ENCODE results near the gene GCSH. TPM values are rescaled to one million over a fixed set of nuclear protein-coding genes. Genes with fewer than 3 reads are reported as not detected.
"Not testable (repeated sequence)": the region's sequence is repeated elsewhere in the genome, so short reads cannot be mapped to it uniquely, and the experiment has no call there.

Gene GCSH
- total RNA-seq, 2 experiments from 2014 or later, result 31.7 to 33.6 TPM

DNA sequence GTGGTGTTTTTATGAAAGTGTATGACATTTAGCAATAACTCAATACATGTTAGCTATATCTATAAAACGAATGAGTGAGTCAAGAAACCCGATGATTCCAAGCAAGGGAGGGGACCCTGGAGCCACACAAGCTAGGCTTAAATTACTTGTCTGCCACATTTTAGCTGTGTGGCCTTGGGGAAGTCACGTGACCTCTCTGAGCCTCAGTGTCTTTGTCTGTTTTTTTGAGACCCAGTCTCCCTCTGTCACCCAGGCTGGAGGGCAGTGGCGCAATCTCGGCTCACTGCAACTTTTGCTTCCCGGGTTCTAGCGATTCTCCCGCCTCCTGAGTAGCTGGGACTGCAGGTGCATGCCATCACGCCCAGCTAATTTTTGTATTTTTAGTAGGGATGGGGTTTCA, 20.1 kb upstream of the GCSH start:
- Mint-ChIP-seq H3K36me3 (no peaks in the 10 kb centered on the region), H3K4me1 (no peaks in the 10 kb centered on the region), H3K4me3 (no peak overlapping the region), H3K9me3 (no peaks in the 10 kb centered on the region), H3K27ac (no peak overlapping the region), H3K27me3 (peaks cover 10% of the 10 kb centered on the region)
- DNase-seq, result no peak

DNA sequence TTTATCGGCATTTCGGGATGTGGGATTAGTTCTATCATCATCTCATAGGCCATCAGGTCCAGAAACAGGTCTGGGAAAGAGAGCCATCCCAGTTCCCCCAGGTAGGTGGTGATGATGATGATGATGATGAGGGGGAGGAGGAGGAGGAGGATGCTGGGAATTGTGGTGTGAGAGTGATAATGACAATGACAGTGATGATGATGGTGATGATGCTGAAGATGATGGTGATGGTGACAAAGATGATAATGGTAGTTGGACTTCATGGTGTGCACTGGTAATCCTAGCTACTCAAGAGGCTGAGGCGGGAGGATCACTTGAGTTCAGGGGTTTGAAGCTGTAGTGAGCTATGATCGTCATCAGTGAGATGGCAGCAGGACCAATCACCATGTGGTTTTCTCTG, 16.3 kb upstream of the GCSH start:
- H3K4me3 Mint-ChIP-seq, result no peak overlapping the region
- no peak overlapping the region for H3K27ac Mint-ChIP-seq
- DNase-seq, result no peak
- no peaks in the 10 kb centered on the region for H3K36me3 Mint-ChIP-seq
- no peaks in the 10 kb centered on the region for H3K9me3 Mint-ChIP-seq
- H3K27me3 Mint-ChIP-seq, result peaks cover 5% of the 10 kb centered on the region
- no peaks in the 10 kb centered on the region for H3K4me1 Mint-ChIP-seq

DNA sequence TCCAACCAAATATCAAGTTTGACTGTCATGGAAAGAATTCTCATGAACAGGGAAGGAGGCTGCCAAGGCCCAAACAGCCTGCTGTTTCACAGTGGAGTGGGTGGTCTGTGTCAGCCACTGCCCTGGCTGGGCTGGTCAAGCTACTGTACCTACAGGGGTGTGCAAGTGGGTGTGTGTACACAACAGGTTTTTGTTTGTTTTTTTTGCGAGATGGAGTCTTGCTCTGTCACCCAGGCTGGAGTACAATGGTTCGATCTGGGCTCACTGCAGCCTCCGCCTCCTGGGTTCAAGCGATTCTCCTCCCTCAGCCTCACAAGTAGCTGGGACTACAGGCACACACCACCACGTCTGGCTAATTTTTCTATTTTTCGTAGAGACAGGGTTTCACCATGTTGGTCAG, 13.1 kb upstream of the GCSH start:
- DNase-seq, H3K9me3 Mint-ChIP-seq, H3K4me3 Mint-ChIP-seq, H3K36me3 Mint-ChIP-seq, H3K27me3 Mint-ChIP-seq, H3K27ac Mint-ChIP-seq, H3K4me1 Mint-ChIP-seq: not testable (repeated sequence)

DNA sequence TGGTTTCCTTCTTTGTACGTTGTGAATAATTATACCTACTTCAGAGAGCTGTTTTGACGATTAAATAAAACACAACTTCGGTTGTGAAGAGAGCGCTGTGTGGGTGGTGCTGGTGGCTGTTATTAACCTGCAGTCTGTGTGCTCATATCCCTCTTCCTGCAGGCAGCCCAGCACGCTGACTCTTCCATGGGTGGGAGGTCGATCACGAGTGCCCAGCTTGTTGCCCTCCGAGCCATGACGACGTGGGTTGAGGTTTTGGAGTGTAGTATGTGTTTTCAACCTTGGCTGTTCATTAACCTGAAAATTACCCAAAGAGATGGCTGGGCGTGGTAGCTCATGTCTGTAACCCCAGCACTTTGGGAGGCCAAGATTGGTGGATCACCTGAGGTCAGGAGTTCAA, 11.3 kb upstream of the GCSH start:
- Mint-ChIP-seq H3K9me3 (no peaks in the 10 kb centered on the region), H3K4me3 (no peak overlapping the region), H3K4me1 (no peaks in the 10 kb centered on the region), H3K27me3 (peaks cover 5% of the 10 kb centered on the region), H3K27ac (no peak overlapping the region), H3K36me3 (no peaks in the 10 kb centered on the region)
- no peak for DNase-seq

DNA sequence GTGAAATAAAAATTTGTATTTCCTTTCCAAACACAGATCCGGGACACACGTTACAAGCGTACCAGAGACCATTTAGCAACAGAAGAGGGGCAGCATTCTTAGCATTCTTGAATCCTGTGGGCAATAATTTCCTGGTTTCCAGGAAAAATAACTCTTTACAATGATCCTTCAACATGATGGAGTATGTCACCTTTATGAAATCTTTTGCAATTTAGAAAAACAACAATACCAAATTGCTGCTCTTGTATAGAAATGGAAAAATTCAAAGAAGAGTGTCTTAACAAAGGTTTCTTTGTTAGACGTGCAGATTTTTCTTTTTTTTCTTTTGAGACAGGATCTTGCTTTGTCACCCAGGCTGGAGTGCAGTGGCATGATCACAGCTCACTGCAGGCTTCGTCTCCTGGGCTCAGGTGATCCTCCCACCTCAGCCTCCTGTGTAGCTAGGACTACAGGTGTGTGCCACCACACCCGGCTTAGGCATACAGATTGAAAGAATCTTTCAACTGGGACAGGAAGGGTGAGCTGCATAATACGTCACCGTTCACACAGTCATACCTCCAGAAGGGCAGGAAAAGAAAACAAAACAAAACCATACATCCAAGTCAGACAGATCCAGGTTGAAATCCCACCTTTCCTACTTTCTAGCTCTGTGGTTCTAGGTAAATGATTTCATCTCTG, 10.8 kb upstream of the GCSH start:
- Mint-ChIP-seq H3K27ac (no peak overlapping the region), H3K4me1 (no peaks in the 10 kb centered on the region), H3K9me3 (no peaks in the 10 kb centered on the region), H3K4me3 (no peak overlapping the region), H3K27me3 (peaks cover 3% of the 10 kb centered on the region), H3K36me3 (no peaks in the 10 kb centered on the region)
- DNase-seq, result no peak

DNA sequence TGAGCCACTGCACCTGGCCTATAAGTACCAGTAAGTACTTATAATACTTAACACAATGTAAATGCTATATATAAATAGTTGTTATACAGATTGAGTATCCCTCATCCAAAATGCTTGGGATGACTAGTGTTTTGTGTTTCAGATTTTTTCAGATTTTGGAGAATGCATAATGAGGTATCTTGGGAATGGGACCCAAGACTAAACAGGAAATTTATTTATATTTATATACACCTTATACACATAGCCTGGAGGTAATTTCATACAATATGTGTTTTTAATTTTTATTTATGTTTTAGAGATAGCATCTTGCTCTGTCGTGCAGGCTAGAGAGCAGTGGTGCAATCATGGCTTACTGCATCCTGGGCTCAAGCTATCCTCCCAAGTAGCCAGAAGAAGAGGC, 9.8 kb upstream of the GCSH start:
- H3K4me1 Mint-ChIP-seq, result no peaks in the 10 kb centered on the region
- no peak overlapping the region for H3K4me3 Mint-ChIP-seq
- H3K27me3 Mint-ChIP-seq, result no peaks in the 10 kb centered on the region
- no peak overlapping the region for H3K27ac Mint-ChIP-seq
- no peak for DNase-seq
- no peaks in the 10 kb centered on the region for H3K9me3 Mint-ChIP-seq
- H3K36me3 Mint-ChIP-seq, result no peaks in the 10 kb centered on the region

DNA sequence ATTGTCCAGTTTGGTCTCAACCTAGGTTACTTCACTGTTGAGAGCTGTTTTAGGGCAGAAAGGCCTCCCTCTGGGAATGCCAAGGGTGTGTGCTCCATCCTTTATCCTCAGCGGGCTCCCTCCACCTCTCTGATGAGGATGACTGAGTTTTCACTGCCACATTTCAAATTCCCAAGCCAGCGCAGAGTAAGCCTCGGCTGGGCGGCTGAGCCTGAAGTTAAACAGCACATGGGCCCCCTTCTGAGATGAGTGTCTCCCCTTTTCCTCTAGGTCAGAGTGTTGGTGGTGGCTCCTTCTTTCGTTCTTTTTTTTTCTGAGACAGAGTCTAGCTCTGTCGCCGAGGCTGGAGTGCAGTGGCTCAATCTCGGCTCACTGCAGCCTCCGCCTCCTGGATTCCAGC, 5.5 kb upstream of the GCSH start:
- Mint-ChIP-seq H3K9me3 (no peaks in the 10 kb centered on the region), H3K4me1 (no peaks in the 10 kb centered on the region), H3K27me3 (no peaks in the 10 kb centered on the region), H3K36me3 (no peaks in the 10 kb centered on the region), H3K27ac (no peak overlapping the region), H3K4me3 (no peak overlapping the region)
- DNase-seq, result no peak

DNA sequence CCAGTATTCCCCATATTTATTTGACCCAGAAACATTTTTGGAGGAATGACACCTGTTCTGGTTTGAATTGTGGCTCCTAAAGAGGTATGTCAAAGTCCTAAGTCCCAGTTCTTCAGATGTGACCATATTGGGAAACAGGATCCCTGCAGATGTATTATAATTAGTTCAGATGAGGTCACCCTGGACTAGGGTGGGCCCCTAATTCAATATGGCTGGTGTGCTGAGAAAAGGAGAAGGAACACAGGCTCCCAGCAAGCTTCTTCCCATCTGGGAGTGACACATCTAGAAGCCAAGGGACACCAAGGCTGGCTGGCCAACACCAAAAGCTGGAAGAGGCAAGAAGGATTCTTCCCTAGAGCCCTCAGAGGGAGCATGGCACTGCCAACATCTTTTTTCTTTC, 3.8 kb upstream of the GCSH start:
- Mint-ChIP-seq H3K4me1 (peaks cover 3% of the 10 kb centered on the region), H3K36me3 (no peaks in the 10 kb centered on the region), H3K9me3 (no peaks in the 10 kb centered on the region), H3K27ac (no peak overlapping the region), H3K27me3 (no peaks in the 10 kb centered on the region), H3K4me3 (no peak overlapping the region)
- DNase-seq, result no peak

DNA sequence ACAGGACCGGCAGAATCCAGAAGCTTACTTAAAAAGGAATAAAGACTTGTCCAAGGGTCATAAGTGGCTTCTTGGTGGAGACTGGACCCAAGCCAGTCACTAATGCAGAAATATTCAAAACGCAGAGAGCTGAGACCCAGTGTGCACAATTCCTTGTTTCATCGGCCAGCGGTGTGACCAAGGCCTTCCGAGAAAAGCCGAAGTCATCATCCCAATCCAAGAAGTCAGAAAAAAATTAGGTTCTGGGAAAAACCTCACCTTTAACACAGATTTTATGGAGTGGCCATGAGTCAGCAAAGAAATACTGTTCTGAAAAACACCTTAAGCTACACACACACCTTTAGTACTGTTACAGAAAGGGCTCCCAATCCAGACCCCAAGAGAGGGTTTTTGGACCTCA, 1.0 kb upstream of the GCSH start:
- Mint-ChIP-seq H3K4me1 (peaks cover 8% of the 10 kb centered on the region), H3K36me3 (no peaks in the 10 kb centered on the region), H3K27ac (no peak overlapping the region)

DNA sequence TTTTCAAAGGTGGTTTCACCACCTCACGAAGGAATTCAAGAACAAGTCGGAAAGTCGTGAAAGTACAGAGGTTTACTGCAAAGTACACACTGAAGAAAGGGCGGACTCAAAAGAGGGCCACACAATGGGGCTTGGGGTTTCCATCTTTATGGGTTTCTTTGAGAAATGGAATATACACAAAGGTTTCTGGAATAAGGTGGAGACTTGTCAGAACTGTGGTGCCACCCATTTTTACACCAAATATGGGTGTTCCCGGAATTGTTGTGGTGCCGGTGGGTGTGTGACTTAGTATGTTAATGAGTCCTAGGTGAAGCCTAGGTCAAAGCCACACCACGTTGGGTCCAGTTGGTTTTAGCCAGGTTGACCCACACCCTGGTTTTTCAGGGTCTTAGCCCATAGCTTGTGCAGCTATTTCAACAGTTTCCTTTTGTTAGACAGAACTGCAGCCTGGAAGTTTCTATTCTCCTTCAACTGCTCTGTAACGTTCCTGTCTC, 567 bp upstream of the GCSH start:
- no peak for DNase-seq
- H3K9me3 Mint-ChIP-seq, result no peaks in the 10 kb centered on the region
- peaks cover 12% of the 10 kb centered on the region for H3K4me1 Mint-ChIP-seq
- no peaks in the 10 kb centered on the region for H3K36me3 Mint-ChIP-seq
- peak overlapping the region; percentile 75 for H3K27ac Mint-ChIP-seq
- H3K4me3 Mint-ChIP-seq, result peak overlapping the region; percentile 74
- no peaks in the 10 kb centered on the region for H3K27me3 Mint-ChIP-seq

More for the DNA sequence above, 1.0 kb upstream of the GCSH start:
- H3K27me3 Mint-ChIP-seq, result no peaks in the 10 kb centered on the region
- H3K9me3 Mint-ChIP-seq, result no peaks in the 10 kb centered on the region
- no peak overlapping the region for H3K4me3 Mint-ChIP-seq
- no peak for DNase-seq

DNA sequence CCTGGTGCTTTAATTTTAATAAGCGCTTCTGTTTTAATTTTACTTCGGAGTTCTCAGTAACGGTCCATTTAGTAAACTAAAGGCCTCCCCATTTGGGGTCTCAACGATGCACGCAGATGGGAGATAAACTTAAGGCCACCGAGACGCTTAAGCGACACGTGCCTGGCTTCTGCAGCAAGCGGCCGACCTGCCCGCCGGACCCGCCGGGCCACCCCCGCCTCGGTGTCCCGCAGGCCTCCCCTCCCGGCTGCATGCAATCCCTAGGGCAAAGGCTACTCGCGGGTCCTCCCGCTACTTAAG, 592 bp downstream of the GCSH start:
- DNase-seq, result no peak
- H3K27ac Mint-ChIP-seq, result no peak overlapping the region

DNA sequence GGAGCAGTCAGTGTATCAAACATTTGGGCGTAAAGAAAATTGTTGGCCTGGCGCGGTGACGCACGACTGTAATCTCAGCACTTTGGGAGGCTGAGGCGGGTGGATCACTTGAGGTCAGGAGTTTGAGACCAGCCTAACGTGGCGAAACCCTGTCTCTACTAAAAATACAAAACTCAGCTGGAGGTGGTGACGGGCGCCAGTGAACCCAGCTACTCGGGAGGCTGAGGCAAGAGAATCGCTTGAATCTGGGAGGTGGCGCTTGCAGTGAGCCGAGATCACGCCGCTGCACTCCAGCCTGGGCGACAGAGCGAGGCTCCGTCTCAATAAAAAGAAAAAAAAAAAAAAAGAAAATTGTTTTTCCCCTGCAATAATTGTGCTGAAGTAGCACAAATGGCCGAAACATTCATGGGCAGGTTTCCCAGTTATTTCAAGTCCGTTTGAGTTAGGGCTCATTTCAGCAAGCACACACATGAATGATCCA, 1.4 kb downstream of the GCSH start:
- no peak for DNase-seq
- H3K27ac Mint-ChIP-seq, result no peak overlapping the region
- H3K9me3 Mint-ChIP-seq, result no peaks in the 10 kb centered on the region
- H3K4me1 Mint-ChIP-seq, result peaks cover 13% of the 10 kb centered on the region
- no peaks in the 10 kb centered on the region for H3K27me3 Mint-ChIP-seq
- H3K4me3 Mint-ChIP-seq, result peak overlapping the region; percentile 78
- peaks cover 2% of the 10 kb centered on the region for H3K36me3 Mint-ChIP-seq

More for the DNA sequence above, 592 bp downstream of the GCSH start:
- peak overlapping the region; percentile 78 for H3K4me3 Mint-ChIP-seq
- H3K27me3 Mint-ChIP-seq, result no peaks in the 10 kb centered on the region
- H3K4me1 Mint-ChIP-seq, result peaks cover 13% of the 10 kb centered on the region
- H3K36me3 Mint-ChIP-seq, result no peaks in the 10 kb centered on the region
- no peaks in the 10 kb centered on the region for H3K9me3 Mint-ChIP-seq

DNA sequence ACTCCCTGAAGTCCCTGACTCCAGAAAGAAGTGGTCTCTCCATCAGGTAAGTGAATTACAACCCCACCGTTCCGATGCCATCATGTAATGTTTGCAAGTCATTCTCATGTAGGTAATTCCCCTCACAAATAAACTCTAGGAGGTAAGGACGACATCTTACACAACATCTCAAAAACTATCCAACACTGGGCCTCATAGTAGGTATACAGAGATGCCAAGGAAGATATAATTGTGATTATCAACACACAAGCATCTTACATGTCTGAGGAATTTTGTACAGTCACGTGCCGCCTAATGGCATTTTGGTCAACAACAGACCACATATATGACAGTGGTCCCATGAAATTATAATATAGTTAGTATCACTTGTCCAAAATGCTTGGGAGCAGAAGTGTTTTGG, 7.4 kb downstream of the GCSH start:
- H3K27me3 Mint-ChIP-seq, result no peaks in the 10 kb centered on the region
- peaks cover 11% of the 10 kb centered on the region for H3K36me3 Mint-ChIP-seq
- H3K27ac Mint-ChIP-seq, result no peak overlapping the region
- DNase-seq, result no peak
- H3K4me1 Mint-ChIP-seq, result peaks cover 5% of the 10 kb centered on the region
- no peaks in the 10 kb centered on the region for H3K9me3 Mint-ChIP-seq
- H3K4me3 Mint-ChIP-seq, result no peak overlapping the region

DNA sequence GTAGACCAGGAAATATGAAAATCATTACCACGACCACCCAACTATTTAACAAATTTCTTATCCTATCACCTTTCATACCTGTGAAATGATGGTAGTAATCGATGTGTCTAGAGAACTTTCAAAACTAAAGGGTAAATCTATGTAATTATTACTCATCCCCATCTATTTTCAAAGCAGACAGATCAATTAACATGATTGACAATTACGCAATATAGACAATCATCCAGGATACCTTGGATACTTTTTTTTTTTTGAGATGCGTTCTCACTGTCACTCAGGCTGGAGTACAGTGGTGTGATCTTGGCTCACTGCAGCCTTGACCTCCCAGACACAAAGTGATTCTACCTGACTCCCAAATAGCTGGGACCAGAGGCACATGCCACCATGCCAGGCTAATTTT, 15.2 kb downstream of the GCSH start:
- H3K4me1 Mint-ChIP-seq, result no peaks in the 10 kb centered on the region
- no peak for DNase-seq
- no peaks in the 10 kb centered on the region for H3K27me3 Mint-ChIP-seq
- H3K4me3 Mint-ChIP-seq, result no peak overlapping the region
- H3K27ac Mint-ChIP-seq, result no peak overlapping the region
- H3K36me3 Mint-ChIP-seq, result no peaks in the 10 kb centered on the region
- no peaks in the 10 kb centered on the region for H3K9me3 Mint-ChIP-seq

DNA sequence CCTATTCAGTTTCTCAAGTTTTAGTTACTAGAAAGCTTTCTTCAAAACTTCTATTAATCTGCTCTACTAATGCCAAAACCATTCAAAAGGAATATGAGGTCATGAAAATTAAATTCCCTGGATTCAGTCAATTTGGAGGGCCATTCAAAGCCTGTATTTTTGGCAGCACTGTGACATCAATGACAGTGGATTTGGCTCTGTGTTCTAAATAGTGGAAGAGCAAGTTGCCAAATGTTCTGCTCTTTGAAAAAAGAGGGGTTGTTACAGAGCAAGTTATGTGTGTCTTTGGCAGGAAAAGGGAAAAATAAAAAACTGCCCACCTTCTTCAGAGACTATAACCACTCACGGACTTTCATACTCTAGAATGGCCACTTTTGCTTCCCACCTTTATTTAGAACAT, 16.0 kb downstream of the GCSH start:
- no peaks in the 10 kb centered on the region for H3K4me1 Mint-ChIP-seq
- no peak for DNase-seq
- H3K27ac Mint-ChIP-seq, result no peak overlapping the region
- H3K36me3 Mint-ChIP-seq, result no peaks in the 10 kb centered on the region
- no peaks in the 10 kb centered on the region for H3K9me3 Mint-ChIP-seq
- H3K4me3 Mint-ChIP-seq, result no peak overlapping the region
- no peaks in the 10 kb centered on the region for H3K27me3 Mint-ChIP-seq

DNA sequence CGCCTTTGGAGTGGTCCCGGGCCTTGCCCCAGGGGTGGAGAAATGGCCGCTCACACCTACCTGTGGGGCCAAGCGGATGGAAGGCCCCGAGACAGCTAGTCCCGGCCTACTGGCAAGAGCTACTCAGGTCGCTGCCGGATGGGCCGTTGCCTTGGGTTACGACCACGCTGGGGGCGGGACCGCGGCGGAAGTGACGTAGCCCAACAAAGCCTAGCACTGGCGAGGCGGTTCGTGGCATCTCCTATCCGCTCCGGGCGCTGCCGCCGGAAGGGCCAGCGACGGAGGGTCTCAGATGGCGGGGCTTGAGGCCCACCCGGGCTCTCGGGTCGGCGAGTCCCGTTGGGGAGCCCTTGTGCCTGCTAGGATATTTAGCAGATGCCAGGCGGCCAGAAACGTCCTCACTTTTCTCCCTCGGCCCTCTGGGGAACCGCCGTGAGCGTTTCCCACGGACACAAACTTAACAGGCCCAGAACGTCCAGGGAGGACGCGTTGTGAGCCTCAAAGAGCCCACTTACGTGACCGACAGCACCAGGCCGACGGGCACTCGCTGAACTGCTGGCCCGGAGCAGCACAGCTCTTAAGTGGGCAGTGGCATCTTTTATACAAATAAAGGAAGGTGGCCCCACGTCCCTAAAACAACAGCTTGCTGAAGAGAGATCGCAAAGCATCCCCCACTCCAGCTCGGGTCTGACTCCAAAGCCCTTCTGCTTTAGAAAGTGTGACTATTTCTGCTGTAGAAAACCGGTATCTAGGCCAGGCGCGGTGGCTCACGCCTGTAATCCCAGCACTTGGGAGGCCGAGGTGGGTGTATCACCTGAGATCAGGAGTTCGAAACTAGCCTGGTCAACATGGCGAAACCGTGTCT, 18.9 kb downstream of the GCSH start, which contains the start of gene C16orf46:
Gene C16orf46, minus strand, starts transcription at position 163 of the 865 bp plus-strand sequence. CDS start 13,283 bp downstream, outside the sequence.
- DNase-seq, result peak; percentile 97
- H3K4me3 Mint-ChIP-seq, result peak within 1 kb of the TSS; percentile 2
- no peaks in the 10 kb centered on the region for H3K36me3 Mint-ChIP-seq
- H3K9me3 Mint-ChIP-seq, result no peaks in the 10 kb centered on the region
- no peak within 1 kb of the TSS for H3K27ac Mint-ChIP-seq
- H3K4me1 Mint-ChIP-seq, result peaks cover 2% of the 10 kb centered on the region
- H3K27me3 Mint-ChIP-seq, result no peaks in the 10 kb centered on the region

All from activated naive CD8-positive, alpha-beta T cell treated with anti-CD3 and anti-CD28 coated beads for 36 hours (primary cell).